GM19351 (cell line): ENCODE data around the gene FAM83C.

Experiments used
- ATAC-seq: cut with Tn5 transposase; IDR thresholded peaks from one replicate; pipeline ENCODE4 v1.9.1; 2021; ENCODE audit warnings: mild to moderate bottlenecking, moderate library complexity; ENCODE audit not compliant: unreplicated experiment

Gene FAM83C

DNA sequence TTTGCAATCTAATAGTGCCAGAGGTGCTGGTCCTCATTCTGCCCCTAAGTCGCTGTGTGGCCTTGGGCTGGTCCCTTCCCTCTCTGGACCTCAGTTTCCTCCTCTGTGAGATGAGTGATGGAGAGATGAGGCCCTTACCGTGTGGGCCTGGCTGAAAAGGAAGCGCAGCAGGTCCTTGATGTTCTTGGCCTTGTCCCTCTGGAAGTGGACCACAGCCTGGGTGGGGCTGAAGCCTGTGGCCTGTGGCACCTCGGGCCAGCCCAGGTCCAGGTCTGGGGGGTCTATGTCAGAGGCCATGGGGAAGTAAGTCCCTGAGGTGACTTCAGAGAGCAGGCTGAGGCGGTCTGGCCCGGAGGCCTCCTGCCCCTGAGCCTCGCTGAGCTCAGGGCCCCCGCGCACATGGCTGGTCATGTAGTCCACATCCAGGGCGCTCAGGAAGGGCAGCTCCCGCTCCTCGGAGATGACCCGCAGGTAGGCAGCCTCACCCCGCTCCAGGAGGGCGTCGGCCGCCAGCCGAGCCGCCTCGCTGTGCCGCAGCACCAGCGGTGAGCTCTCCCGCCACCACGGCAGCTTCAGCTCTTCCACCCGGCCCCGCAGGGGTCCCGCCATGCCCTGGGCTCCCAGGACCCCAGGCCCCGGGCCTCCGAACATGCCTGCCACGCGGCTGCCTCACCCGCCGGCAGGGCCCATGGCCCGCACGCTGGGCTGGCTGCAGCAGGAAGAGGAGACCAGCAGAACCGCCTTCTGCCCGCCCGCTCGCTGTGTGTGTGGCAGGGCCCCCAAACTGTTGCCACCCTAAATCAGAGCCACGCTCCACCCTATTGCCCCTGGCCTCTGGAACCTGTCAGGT, at the start of gene FAM83C:
Gene FAM83C, minus strand, starts transcription at position 772 of the 850 bp plus-strand sequence. Its CDS starts 121 bp downstream, at position 651.
- no peak for ATAC-seq

DNA sequence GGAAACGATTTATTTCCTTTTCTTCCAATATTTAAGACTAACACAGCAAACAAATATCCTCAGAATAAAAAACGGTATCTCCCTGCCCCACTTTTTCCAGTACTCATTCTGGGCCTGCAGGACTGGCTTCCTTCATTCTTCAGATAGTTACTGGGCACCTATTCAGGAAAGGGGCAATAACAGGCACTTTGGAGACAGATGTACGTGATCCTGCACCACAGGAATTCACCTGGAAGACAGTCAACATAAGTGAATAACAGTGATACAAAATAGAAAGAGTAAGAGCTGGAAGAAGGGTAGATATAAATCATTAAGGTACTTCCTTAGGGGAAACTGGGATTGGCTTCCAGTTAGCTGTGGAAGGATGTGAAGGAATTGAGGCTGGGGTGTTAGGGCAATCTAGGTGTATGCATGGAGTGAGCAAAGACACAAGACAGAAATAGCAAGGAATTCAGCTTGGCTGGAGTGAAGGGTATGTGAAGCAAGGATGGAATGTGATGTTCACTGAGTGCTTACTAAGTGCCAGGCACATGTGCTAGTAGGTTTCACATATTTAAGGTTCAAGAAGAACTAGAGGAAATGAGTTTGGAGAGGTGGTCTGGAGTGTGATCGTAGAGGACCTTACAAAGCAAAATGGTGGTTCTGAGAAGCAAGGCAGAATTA, 49.3 kb upstream of the FAM83C start:
- ATAC-seq, result no peak

DNA sequence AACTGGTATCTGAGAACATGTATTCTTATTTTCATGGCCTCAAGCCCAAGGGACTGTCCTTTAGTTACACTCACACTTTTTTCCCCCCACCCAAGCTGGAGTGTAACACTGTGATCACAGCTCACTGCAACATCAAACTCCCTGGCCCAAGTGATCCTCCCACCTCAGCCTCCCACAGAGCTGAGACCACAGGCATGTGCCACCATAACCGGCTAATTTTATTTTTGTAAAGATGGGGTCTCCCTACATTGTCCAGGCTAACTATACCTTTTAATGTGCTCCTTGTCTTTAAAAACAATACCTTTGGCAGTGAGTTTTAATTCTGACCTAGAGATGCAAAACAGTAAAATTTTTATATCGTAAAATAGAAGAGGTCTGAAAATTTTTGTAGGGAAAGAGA, 48.2 kb upstream of the FAM83C start:
- no peak for ATAC-seq

DNA sequence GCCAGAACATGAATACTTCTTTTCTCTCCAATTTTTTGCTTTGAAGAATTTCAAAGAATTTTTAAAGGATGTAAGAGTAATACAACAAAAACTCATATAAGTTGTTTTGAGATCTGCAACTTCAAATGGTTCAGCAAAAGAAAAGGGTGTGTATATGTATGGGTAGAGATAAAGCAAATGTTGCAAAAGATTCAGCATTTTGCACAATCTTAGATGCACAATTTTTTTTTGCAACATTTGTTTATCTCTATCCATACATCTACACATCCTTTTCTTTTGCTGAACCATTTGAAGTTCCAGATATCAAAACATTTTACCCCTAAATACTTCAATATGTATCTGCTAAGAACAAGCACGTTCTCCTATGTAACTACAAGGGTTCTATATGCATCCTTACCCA, 47.4 kb upstream of the FAM83C start:
- no peak for ATAC-seq

DNA sequence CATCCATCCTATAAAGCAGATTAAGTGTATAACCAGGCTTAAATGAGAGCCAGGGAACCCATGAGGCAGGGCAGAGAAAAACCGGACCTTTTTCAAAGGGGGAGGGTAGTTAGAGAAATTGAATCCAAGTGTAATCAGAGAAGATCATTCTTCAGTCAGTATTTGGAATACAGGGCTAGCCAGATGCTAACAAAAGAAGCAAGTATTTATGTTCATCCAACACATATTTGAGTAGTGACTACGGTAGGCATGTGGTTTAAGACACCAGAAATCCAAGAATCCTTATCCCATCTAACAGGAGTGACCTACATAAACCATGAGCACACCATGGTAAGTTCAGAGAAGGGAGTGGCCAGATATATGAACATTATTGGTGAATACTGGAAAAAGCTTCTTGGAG, 46.8 kb upstream of the FAM83C start:
- ATAC-seq, result no peak

DNA sequence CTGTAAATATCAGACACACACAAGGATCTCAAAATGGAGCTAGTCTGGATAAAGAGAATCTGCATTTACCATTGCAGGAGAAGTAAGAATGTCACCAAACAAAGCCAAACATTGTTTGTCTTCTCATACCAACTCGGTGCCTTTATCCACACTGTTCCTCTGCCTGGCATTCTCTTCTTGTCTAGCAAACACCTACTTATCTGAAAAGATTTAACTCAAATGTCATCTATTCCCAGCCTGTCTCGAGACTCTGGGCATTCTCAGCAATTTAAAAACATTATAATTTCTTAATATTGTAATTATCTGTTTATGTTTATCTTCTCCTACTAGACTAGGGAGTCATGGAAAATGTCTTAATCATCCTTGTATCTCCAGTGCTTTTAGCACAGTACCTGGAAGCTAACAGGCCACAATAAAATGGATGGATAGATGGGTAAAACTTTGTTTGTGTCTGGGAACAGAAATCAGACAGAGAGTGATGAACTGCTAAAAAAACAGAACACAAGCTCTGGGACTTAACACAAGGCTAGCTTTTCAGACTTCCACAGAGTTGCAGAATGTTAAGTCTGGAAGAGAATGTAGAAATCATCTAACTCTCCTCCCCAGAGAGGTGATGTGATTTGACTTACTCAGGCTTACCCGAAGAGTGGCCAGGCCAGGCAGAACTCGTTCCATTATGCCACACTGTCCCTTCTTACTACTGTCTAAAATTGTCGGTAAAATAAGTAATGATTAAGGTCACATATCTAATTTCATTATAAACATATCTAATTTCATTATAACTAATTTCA, 42.3 kb upstream of the FAM83C start:
- ATAC-seq, result no peak

DNA sequence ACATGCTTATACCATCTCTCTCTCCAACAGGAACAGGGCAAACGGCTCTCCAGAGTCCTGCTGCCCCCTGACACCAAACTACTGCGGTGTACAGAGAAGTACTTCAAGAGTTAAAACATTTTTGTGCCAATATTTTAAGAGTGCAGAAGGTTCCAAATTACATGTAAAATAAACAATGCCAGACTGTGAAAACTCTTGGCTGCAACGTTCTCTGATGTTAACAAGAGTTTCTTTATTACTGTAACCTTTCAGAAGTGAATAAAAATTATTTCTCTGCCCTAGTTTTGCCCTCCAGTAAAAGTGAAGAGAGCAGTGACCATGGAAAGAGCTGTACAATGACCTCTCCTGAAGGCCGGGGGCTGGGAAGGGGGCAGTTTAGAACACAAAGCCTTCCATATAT, 41.4 kb upstream of the FAM83C start:
- no peak for ATAC-seq

DNA sequence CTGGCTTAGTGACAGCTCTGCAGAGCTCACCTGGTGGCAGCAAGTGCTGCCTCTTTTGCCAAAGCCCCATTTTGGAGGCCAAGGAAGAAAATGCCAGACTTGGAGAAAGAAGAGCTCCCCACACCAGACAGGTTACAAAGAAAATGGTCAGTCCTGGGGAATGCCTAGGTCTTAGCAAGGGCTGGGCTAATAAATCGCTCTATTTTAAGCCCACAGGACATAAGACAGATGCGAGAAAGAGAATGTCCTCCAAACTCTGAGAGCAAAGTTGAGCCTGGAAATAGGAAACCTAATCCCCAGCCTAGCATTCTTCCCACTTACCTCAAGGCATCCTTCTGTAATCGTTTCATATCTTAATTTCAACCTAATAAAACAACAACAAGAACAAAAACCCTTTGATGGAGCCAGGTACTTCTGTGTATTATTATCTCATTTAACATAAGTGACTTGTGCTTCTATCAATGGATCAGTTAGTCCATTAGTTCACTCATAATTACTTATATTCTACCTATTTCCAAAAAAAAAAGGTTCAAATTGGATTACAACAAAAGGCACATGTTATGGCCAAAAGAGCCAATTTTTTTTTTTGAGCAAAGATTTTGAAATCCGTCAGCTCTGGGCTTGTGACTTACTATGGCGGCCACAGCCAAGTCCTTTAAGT, 40.4 kb upstream of the FAM83C start:
- no peak for ATAC-seq

DNA sequence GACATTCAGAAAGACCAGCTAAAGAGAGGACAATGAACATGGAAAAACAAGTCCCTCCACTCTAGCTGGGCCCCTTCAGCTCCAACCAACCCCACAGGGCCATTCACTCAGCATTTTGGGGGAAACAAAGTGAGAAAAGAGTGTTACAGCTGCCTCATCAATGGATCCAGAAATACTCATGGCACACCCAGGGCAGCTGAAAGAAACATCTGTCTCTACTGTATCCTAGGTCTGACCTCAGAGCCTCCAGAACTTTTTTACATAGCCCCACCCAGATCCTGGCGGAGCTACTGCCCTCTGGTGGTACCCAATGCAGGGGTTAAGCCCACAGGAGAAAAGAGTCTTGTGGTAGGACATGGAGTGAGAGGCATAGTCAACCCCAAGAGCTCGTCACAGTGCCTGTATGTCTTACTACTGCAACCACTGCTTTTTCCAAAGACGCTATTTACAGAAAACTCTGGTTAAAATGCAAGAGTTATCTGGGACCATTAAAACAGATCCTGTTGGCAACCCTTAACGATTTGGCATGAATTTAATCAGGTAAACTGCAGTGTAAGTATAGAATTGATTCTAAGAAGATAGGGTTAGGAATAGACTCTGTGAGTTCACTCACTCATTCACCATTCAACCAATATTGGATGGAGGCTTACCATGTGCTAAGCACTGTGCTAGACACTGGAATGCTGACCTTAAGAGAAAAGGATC, 37.4 kb upstream of the FAM83C start:
- ATAC-seq, result no peak

DNA sequence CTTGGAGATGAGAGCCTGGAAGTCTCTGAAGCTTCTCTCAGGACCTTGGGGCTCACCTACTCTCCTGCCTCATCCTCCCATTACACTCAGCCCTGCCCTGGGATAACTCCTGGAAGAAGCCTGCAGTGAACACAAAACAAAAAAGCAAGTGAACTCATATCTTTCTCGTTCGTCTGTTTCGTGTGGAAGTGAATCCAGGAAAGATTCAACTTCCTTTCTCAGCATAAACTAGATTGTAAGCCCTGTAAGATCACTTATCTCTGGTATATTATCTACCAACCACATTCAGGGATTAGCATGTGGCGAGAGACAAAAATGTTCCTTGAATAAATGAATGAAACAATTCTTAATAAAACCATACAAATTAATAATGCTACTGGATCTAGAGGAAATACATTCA, 36.5 kb upstream of the FAM83C start:
- no peak for ATAC-seq

DNA sequence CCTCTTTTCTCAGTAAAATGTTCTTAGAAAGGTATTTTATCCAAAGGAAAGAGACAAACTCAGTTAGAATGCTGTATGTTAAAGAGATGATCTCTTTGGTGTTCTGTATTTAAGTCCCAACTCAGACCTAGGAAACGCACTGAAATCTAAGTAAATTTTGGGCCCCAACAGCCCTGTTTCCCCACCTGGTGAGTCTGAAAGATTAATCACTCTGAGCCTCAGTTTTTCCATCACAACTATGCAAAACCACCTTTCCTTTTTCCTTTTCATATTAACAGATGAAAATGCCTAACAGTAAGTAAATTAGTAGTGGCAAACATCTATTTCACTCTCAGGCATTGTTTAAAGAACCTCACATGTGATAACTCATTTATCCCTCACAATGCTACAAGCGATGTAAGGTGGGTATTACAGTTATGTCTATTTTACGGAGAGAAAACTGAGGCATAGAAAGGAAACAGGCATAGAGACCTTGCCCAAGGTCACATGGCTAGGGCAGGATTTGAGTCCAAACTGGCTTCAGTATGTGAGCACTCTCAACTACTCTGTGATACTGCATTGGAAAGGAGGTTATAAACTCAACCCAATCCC, 36.0 kb upstream of the FAM83C start:
- ATAC-seq, result no peak

DNA sequence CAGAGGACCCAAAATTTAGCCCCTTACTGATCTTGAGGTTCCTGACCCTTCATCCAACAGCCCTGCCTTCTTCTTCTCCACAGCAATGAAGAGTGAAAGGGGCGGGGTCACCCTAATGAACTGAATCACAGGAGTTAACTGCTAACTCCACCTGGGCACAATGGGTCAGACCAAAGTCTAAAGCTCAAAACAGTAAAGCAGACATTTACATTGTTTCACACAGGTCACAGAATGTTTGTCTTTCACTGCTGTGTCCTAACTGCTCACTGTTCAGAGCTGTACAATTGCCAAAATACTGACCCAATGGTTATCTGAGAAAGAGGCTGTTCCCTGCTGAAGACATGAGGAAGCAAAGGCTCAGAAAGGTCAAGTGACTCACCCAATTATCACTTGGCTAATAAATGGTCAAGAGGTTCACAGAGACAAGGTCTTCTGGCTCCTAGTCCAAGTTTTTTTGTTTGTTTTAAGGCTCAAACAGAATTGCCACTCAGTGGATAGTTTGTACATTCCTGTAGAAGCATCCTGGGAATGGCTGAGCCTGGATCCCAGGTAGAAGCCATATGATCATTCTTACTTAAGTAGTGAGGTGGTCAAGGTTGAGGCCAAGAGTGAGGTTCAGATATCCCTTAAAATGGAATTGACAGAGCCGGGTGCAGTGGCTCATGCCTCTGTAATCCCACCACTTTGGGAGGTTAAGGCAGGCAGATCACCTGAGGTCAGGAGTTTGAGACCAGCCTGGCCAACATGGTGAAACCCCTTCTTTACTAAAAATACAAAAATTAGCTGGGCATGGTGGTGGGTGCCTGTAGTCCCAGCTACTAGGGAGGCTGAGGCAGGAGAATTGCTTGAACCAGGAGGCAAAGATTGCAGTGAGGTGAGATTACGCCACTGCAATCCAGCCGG, 35.1 kb upstream of the FAM83C start:
- ATAC-seq, result no peak

DNA sequence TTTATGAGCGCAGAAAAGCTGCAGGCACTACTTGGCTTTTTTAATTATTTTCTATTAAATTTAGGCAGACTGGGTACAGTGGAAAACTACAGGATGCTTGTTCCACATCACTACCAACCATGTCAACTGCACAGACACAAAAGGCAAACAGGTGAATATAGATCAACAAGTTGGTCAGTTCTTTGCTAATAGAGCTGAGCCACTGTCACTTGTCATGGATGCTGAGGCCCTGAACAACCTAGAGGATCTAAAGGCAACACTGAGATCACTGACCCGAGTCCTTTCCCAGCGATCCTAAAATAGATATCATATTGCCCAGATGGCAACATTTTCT, 34.5 kb upstream of the FAM83C start:
- ATAC-seq, result no peak

DNA sequence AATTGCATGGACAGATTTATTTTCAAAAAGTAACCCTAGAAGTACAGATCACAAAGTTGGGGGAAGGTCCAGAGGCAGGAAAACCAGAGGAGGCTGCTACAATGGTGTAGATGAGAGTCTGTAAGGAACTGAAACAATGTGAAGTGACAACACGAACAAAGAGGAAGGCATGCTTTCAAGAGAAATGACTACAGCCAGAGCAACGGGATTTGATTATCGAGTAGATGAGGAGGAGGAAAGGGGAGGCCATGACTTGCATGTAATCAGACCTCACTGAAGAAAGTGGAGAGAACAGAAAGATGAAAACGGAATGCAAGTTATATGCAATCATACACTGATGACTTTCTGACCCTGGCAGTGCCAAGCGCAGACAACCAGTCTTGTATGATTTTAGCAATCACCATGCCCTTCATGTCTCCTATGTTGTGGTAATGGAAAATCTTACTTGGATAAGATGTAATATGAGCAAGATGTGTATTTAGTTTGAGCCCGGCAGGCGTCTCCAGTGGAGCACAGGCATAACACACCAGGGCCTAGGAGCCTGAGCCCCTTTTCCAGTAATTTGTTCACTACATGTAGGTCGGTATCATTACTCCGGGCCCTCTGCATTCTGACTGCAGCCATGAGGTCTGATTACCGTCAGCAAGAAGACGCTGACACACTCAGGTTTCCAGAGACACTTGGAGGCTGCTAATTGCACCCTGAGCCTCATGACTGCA, 34.0 kb upstream of the FAM83C start:
- ATAC-seq, result no peak

DNA sequence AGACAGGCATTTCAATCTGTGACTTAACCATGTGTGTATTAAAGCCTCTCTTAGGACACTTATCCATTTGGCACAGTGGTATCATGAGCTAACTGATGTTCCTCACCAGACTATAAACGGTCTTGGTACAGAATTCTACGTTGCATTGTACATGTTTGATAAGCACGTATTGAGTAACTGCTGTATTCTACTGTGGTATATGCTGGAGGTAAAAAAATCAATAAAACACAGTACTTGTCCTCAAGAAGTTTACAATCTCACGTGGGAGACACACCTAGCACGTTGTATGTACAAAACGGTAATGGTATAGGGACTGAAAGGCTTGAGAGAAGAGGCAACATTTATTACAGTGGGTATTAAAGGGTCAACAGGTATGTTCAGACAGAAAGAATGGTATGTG, 33.2 kb upstream of the FAM83C start:
- ATAC-seq, result no peak

DNA sequence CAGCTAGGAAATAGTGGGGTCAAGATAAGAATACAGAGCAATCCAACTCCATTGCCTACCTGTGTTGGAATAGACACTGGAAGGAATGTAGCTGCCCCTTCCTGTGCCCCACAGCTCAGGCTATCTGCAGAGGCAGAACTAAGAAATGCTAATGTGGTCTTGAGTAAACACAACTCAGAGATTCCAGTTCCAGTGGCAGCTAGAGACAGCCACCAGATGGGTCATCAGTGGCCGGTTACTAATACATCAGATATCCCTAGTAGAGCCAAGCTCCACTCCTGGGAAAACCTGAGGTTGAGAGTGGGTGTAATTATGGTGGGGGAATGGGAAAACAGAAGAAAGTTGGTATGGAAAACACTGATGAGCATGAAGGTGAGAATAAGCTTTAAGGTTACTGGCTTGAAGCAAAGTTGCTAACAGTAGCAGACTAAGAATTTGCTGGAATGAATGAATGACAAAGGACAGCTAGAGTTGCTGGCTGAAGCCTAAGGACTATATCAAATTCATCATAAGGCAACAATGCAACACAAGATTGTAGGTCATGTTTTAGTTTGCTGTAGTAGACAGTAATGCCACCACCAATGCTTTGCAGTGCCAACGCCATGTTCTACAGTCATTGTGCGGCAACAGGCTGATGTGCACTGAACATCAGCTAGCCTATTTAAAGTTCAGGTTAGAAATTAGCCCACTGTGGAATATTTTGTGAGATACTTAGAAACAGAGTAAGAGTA, 28.3 kb upstream of the FAM83C start:
- no peak for ATAC-seq

DNA sequence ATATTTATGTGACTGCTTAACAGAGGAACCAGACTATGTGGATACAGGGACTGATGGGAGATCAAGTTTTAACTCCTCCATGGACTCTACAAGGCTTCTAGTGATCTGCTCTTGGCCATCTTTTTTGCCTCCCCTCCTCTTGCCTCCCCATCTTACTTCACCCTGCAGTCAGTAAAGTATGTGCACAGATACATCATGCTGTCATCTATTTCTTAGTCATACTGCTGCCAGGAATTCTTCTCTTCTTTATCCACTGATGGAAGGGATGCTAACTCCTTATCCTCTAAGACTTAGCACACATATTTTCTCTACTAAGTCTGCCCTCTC, 27.6 kb upstream of the FAM83C start:
- ATAC-seq, result no peak

DNA sequence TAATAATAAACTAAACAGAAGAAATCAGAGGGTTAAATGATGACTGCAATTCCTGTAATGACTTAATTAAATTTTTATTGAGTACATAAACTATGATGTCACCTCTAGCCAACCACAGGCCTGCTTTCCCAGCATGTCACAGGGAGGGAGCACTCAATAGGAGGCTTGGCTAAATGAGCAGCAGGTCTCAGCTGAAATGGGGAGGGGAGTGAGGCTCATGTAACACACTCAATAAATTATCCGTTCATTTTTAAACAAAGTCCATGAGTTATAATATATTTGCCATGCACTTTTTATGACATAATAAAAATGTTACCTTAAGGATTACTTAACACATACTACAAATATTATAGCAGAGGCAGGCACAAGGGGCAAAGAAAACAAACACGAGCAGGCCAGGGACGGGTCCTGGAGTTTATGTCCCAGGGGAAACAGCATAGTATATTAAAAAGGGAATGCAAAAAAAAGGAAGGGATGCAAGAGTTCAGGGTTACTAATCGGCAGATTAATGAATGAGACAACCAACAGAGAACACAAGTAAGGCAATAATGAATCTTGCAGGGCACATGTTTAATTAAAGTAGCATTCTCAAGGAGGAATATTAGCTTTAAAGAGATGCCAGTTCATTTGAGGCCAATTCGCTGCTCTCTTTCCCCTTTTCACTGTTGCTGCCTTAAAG, 27.1 kb upstream of the FAM83C start:
- ATAC-seq, result no peak
